ENCODE results near the gene DHRS7.
A peak's percentile ranks its signal among the peaks of the same experiment; 100 is the strongest.
"Not testable (repeated sequence)": the region's sequence is repeated elsewhere in the genome, so short reads cannot be mapped to it uniquely, and the experiment has no call there.

Gene DHRS7

GRCh38 chr14:60133487-60133886 lies 31.7 kb downstream of the DHRS7 start:
- DNase-seq: no peak

GRCh38 chr14:60125918-60126317 lies 39.3 kb downstream of the DHRS7 start:
- no peak for DNase-seq

GRCh38 chr14:60116181-60116580 lies 49.0 kb downstream of the DHRS7 start:
- no peak for DNase-seq

- DNase-seq: no peak
These were observed 50.3 kb downstream of the DHRS7 start for GRCh38 chr14:60114881-60115280.

GRCh38 chr14:60111732-60112131 lies 53.5 kb downstream of the DHRS7 start:
- no peak for DNase-seq

- no peak for DNase-seq
These were observed 57.7 kb downstream of the DHRS7 start for GRCh38 chr14:60107477-60107876.

- DNase-seq: no peak
These were observed 58.9 kb downstream of the DHRS7 start for GRCh38 chr14:60106339-60106738.

- no peak for DNase-seq
These were observed 62.8 kb downstream of the DHRS7 start for GRCh38 chr14:60102389-60102788.

- DNase-seq: no peak
These were observed 63.4 kb downstream of the DHRS7 start for GRCh38 chr14:60101786-60102185.

- not testable (repeated sequence) for DNase-seq
These were observed 65.3 kb downstream of the DHRS7 start for GRCh38 chr14:60099855-60100254.

GRCh38 chr14:60097974-60098373 lies 67.2 kb downstream of the DHRS7 start:
- DNase-seq: no peak

- DNase-seq: no peak
These were observed 69.3 kb downstream of the DHRS7 start for GRCh38 chr14:60095781-60096450.

GRCh38 chr14:60095231-60095630 lies 70.0 kb downstream of the DHRS7 start:
- DNase-seq: no peak

- DNase-seq: peak; percentile 10 to 23
These were observed 70.8 kb downstream of the DHRS7 start for GRCh38 chr14:60094306-60094897.
